Endodermal cell (in vitro differentiated cells): ENCODE measurements around the gene SHANK1. TPM values are rescaled to one million over a fixed set of nuclear protein-coding genes. Genes with fewer than 3 reads are reported as not detected.

Experiments
- DNase-seq: peaks from one replicate; pipeline ENCODE4 v3.0.0-alpha.2; 2017
- H3K27ac ChIP-seq: 2 replicates; pipeline ENCODE4 v1.5.1; 2013; ENCODE audit warnings: mild to moderate bottlenecking, low read depth, low read length, moderate library complexity
- H3K27me3 ChIP-seq: 2 replicates; pipeline ENCODE4 v1.6.1; 2013; ENCODE audit warnings: mild to moderate bottlenecking, low read length, moderate library complexity; ENCODE audit not compliant: insufficient read depth, control insufficient read depth, poor library complexity, severe bottlenecking
- H3K36me3 ChIP-seq: 2 replicates; pipeline ENCODE4 v1.7.0; 2013; ENCODE audit warnings: mild to moderate bottlenecking, low read length, moderate library complexity; ENCODE audit not compliant: control insufficient read depth, insufficient read depth
- H3K4me1 ChIP-seq: one replicate; pipeline ENCODE4 v1.7.0; 2013; ENCODE audit warnings: low read length; ENCODE audit not compliant: control insufficient read depth, insufficient read depth
- H3K4me3 ChIP-seq: 2 replicates; pipeline ENCODE4 v1.5.1; 2013; ENCODE audit warnings: mild to moderate bottlenecking, low read length, moderate library complexity
- H3K9ac ChIP-seq: 2 replicates; pipeline ENCODE4 v1.6.1; 2013; ENCODE audit warnings: mild to moderate bottlenecking, low read length, moderate library complexity; ENCODE audit not compliant: poor library complexity, severe bottlenecking; ENCODE audit errors: extremely low read depth
- H3K9me3 ChIP-seq: 2 replicates; pipeline ENCODE4 v1.6.1; 2013; ENCODE audit warnings: mild to moderate bottlenecking, low read length, moderate library complexity; ENCODE audit not compliant: control insufficient read depth
- H3K27ac Mint-ChIP-seq: 2 replicates; pipeline ENCODE4 v1.8.0; 2020; ENCODE audit warnings: mixed read lengths
- H3K27me3 Mint-ChIP-seq: 2 replicates; pipeline ENCODE4 v1.8.0; 2021; ENCODE audit warnings: mild to moderate bottlenecking, mixed read lengths; ENCODE audit not compliant: insufficient read depth
- H3K36me3 Mint-ChIP-seq: 2 replicates; pipeline ENCODE4 v1.8.0; 2020; ENCODE audit warnings: low read depth, mixed read lengths
- H3K4me1 Mint-ChIP-seq: 2 replicates; pipeline ENCODE4 v1.8.0; 2020; ENCODE audit warnings: mixed read lengths
- H3K4me3 Mint-ChIP-seq: 2 replicates; pipeline ENCODE4 v1.8.0; 2020; ENCODE audit warnings: mild to moderate bottlenecking, moderate library complexity, mixed read lengths
- H3K9me3 Mint-ChIP-seq: 2 replicates; pipeline ENCODE4 v1.8.0; 2020; ENCODE audit warnings: mild to moderate bottlenecking, mixed read lengths
- WGBS, 2 experiments: methylation state at CpG; one replicate each; pipeline versions ENCODE4 v1.1.5 to v1.1.7; 2013; ENCODE audit warnings: missing lambda C conversion rate in 2 of 2, mixed read lengths in 1 of 2; ENCODE audit not compliant: insufficient coverage in 1 of 2, insufficient read length in 1 of 2; 5-methylcytosine and 5-hydroxymethylcytosine counted together
- total RNA-seq, 2 donors: library from RNA; stranded (reverse); fragmentation: NEBNext Ultra II Directional in 1 of 2; extraction: Animal tissue kit (Norgen Biotek cat#: 25700) in 1 of 2; gene quantifications; 2 replicates in 1 of 2; 3 replicates in 1 of 2; pipeline ENCODE4 v1.2.1, GENCODE V29; 2021
- TF ChIP-seq, protein P1 (sequence below): fragments of 200-600 bp; sonication (generic); conservative IDR thresholded peaks from 2 replicates; pipeline ENCODE4 v1.5.0; 2021; ENCODE audit warnings: antibody characterized with exemption, mild to moderate bottlenecking

The SHANK1 gene
- total RNA-seq, 2 donors from 2014 or later, result 1.6 to 1.9 TPM

DNA sequence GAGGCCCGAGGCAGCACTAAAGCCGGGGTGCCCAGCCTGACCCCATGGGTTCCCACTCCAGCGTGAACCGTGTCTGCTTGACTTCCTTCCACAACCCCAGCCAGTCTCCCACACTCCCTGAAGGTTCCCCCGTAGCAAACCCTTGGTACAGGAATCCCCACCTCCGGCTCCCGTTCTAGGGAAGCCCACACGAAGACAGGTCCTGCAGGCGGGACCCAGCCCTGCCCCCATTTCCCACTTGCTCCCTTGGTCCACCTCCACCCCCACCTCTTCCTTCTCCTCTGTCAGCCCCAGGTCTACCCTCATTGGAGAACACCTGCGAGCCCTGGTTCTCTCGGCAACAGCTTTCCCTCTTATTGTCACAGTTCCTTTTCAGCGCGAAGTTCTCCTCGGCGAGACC, 46.5 kb downstream of the SHANK1 start:
- Mint-ChIP-seq H3K4me3 (no peak overlapping the region), H3K27me3 (peaks cover 83% of the 10 kb centered on the region), H3K27ac (no peak overlapping the region), H3K4me1 (peaks cover 3% of the 10 kb centered on the region), H3K9me3 (peaks cover 3% of the 10 kb centered on the region), H3K36me3 (no peaks in the 10 kb centered on the region)
- no peak overlapping the region for H3K27ac ChIP-seq
- TF ChIP-seq, protein P1, sequence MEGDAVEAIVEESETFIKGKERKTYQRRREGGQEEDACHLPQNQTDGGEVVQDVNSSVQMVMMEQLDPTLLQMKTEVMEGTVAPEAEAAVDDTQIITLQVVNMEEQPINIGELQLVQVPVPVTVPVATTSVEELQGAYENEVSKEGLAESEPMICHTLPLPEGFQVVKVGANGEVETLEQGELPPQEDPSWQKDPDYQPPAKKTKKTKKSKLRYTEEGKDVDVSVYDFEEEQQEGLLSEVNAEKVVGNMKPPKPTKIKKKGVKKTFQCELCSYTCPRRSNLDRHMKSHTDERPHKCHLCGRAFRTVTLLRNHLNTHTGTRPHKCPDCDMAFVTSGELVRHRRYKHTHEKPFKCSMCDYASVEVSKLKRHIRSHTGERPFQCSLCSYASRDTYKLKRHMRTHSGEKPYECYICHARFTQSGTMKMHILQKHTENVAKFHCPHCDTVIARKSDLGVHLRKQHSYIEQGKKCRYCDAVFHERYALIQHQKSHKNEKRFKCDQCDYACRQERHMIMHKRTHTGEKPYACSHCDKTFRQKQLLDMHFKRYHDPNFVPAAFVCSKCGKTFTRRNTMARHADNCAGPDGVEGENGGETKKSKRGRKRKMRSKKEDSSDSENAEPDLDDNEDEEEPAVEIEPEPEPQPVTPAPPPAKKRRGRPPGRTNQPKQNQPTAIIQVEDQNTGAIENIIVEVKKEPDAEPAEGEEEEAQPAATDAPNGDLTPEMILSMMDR, result no peak
- no peaks in the 10 kb centered on the region for H3K4me1 ChIP-seq
- peaks cover 17% of the 10 kb centered on the region for H3K27me3 ChIP-seq
- no peaks in the 10 kb centered on the region for H3K36me3 ChIP-seq
- H3K9ac ChIP-seq, result no peak overlapping the region
- H3K4me3 ChIP-seq, result no peak overlapping the region
- 81 to 90% methylated on average over 5 to 15 of the region's 15 CpGs for WGBS, 2 experiments
- DNase-seq, result no peak
- no peaks in the 10 kb centered on the region for H3K9me3 ChIP-seq

DNA sequence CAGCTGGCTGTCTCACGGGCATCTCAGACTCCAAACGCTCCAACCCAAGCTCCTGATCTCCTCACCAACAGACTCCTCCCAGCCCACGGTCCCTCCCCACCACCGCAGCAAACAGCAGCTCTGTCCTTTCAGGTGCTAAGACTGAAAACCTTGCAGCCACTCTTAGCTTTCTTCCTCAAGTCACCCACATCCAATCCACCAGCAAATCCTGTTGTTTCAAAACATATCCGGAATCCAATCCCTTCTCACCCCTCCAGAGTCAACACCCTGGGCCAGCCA, 49.6 kb downstream of the SHANK1 start:
- Mint-ChIP-seq H3K4me1 (peaks cover 3% of the 10 kb centered on the region), H3K27me3 (peaks cover 83% of the 10 kb centered on the region), H3K9me3 (no peaks in the 10 kb centered on the region), H3K4me3 (no peak overlapping the region), H3K36me3 (no peaks in the 10 kb centered on the region), H3K27ac (no peak overlapping the region)
- WGBS, 2 experiments, result 76 to 90% methylated on average over 2 to 5 of the region's 5 CpGs
- H3K27ac ChIP-seq, result no peak overlapping the region
- no peak for DNase-seq
- TF ChIP-seq, protein P1, result no peak
- H3K27me3 ChIP-seq, result peaks cover 31% of the 10 kb centered on the region
- no peak overlapping the region for H3K9ac ChIP-seq
- H3K4me3 ChIP-seq, result no peak overlapping the region
- no peaks in the 10 kb centered on the region for H3K9me3 ChIP-seq
- H3K4me1 ChIP-seq, result no peaks in the 10 kb centered on the region
- no peaks in the 10 kb centered on the region for H3K36me3 ChIP-seq

DNA sequence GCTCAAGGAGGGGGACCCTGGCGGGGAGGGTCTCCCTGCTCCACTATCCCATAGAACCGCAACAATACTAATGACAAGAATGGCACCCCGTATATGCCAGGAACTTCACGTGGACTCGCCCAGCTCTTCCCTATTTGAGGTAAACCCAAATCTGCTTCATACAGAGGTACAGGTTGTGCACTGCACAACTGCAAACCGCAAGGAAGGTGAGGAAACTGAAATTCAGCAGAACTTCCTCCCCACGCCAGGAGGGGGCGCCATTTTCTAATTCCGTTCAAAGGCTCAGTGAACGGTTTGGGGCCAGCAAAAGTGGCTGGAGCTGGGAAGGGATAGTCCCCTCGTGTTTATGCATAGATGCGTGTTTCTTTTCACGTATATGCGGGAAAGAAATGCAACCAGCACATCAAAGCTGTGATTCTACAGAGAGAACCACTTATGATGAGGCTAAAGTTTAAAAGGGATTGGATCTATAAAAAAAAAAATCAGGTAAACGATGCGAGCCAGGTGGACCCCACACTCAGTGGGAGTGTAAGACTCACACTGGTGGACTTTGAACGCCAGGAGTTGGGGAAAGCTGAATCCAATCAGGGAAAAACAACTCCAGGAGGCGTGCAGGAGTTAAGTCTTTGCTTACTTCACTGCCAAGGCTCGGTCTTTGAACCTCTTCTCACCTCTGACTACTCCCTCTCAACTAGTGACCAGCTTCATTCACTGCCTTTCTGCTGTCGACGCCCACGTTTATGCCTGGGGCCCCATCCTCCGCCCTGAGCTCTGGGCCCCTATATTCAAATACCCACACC, 50.1 kb downstream of the SHANK1 start:
- Mint-ChIP-seq H3K4me3 (no peak overlapping the region), H3K27me3 (peaks cover 88% of the 10 kb centered on the region), H3K9me3 (no peaks in the 10 kb centered on the region), H3K4me1 (peaks cover 3% of the 10 kb centered on the region), H3K36me3 (no peaks in the 10 kb centered on the region), H3K27ac (no peak overlapping the region)
- Histone ChIP-seq H3K4me3 (no peak overlapping the region), H3K27me3 (peaks cover 31% of the 10 kb centered on the region), H3K4me1 (no peaks in the 10 kb centered on the region), H3K9ac (no peak overlapping the region), H3K9me3 (no peaks in the 10 kb centered on the region), H3K27ac (no peak overlapping the region), H3K36me3 (no peaks in the 10 kb centered on the region)
- DNase-seq, result peak; percentile 71
- TF ChIP-seq, protein P1, result peak; percentile 88
- 62 to 68% methylated on average over 15 to 23 of the region's 23 CpGs for WGBS, 2 experiments
